ENCODE measurements around the gene HTR3D. TPM values are rescaled to one million over a fixed set of nuclear protein-coding genes. Genes with fewer than 3 reads are reported as not detected.

Gene HTR3D
- polyA plus RNA-seq (2013, experiment 1 of 4): not detected
- not detected for polyA plus RNA-seq (2013, experiment 2 of 4)
- not detected for polyA plus RNA-seq (2013, experiment 3 of 4)
- polyA plus RNA-seq (2013, experiment 4 of 4): not detected

GRCh38 chr3:184031187-184031792, at the start of gene HTR3D:
Gene HTR3D (plus strand): TSS chr3:184031742. CDS start chr3:184031742, 0 bp downstream.
- Histone ChIP-seq H3K27me3 (ENCODE audit: control insufficient read depth, insufficient read depth, low read length, poor library complexity, severe bottlenecking) (no peaks in the 10 kb centered on the region), H3K4me1 (ENCODE audit: control insufficient read depth, insufficient read depth, low read length) (no peaks in the 10 kb centered on the region), H3K4me3 (ENCODE audit: insufficient read depth, low read depth, low read length) (no peak within 1 kb of the TSS), H3K27ac (ENCODE audit: insufficient read depth, low read depth, low read length, poor library complexity, severe bottlenecking) (no peak within 1 kb of the TSS), H3K9me3 (ENCODE audit: control insufficient read depth, low read length) (no peaks in the 10 kb centered on the region), H3K36me3 (ENCODE audit: control insufficient read depth, insufficient read depth, low read length) (no peaks in the 10 kb centered on the region)
- WGBS, 2 experiments: 78 to 81% methylated on average over 4 of the region's 4 CpGs

DNA sequence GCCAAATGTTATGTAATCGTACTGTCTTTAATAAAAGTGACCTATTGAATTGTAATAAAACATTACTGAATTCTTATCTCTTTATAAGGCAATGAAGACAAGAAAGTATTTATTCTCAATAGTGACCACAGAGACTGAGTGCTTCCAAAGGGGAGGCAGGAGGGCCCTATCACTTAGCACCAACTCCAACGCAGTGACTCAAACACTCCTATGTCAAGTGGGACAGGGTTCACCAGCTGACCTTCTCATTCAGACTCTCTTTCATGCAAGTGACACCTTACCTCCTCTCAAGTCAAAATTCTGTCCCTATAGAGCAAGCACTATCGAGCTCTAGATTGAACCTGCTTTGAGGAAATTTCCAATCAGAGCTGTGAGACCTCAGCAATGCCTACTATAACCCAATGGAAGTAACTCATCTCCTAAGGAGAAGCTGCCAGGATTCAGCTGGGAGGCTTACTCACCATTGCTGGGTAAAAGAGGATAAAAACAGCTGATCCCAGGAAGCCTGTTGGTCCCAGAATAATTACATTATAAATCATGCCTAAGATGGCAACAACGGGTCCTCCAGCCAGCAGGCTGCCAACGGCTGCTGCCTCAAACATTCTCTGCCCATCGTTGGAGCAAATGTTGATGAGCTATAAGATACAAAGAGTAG, 49.4 kb upstream of the HTR3D start:
- Histone ChIP-seq H3K36me3 (ENCODE audit: control insufficient read depth, insufficient read depth, low read length) (peaks cover 6% of the 10 kb centered on the region), H3K27ac (ENCODE audit: insufficient read depth, low read depth, low read length, poor library complexity, severe bottlenecking) (no peak overlapping the region), H3K9me3 (ENCODE audit: control insufficient read depth, low read length) (no peaks in the 10 kb centered on the region), H3K27me3 (ENCODE audit: control insufficient read depth, insufficient read depth, low read length, poor library complexity, severe bottlenecking) (no peaks in the 10 kb centered on the region), H3K4me1 (ENCODE audit: control insufficient read depth, insufficient read depth, low read length) (no peaks in the 10 kb centered on the region), H3K4me3 (ENCODE audit: insufficient read depth, low read depth, low read length) (no peak overlapping the region)
- 94 to 99% methylated on average over 5 of the region's 6 CpGs for WGBS, 2 experiments

DNA sequence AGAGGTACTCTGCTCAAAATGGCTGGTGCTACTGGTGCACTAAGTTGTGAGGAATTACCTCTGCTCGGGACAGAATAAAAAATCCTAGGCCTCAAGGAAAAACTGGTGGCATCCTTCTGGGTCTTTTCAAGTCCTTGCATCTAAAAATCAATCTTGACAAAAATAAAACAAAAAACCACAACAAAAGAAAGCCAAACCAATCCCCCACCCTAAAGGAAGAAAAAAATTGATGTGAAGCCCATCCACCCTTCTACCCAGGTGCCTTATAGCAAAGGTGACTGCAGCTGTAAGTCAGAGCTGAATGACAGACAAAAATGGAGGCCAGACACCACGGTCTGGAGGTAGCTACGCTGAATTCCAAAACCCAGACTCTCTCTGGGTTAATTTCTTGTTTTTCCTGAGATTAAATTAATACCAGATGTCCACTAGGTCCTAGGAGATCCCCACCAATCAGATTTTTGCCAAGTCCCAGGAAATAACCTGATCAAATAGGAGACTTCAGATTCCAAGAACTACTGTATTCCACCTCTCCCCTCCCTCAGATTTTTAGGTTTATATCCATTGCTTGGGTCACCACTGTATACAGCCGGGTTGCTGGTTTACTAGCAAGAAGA, 47.3 kb upstream of the HTR3D start:
- no peak overlapping the region for H3K27ac ChIP-seq (ENCODE audit: insufficient read depth, low read depth, low read length, poor library complexity, severe bottlenecking)
- H3K36me3 ChIP-seq (ENCODE audit: control insufficient read depth, insufficient read depth, low read length): peaks cover 15% of the 10 kb centered on the region
- WGBS, 2 experiments: 93 to 97% methylated on average over 4 of the region's 4 CpGs
- H3K9me3 ChIP-seq (ENCODE audit: control insufficient read depth, low read length): no peaks in the 10 kb centered on the region
- no peaks in the 10 kb centered on the region for H3K27me3 ChIP-seq (ENCODE audit: control insufficient read depth, insufficient read depth, low read length, poor library complexity, severe bottlenecking)
- no peak overlapping the region for H3K4me3 ChIP-seq (ENCODE audit: insufficient read depth, low read depth, low read length)
- H3K4me1 ChIP-seq (ENCODE audit: control insufficient read depth, insufficient read depth, low read length): no peaks in the 10 kb centered on the region

GRCh38 chr3:183984749-183985729, 46.5 kb upstream of the HTR3D start:
- Histone ChIP-seq H3K27ac (ENCODE audit: insufficient read depth, low read depth, low read length, poor library complexity, severe bottlenecking) (no peak overlapping the region), H3K4me3 (ENCODE audit: insufficient read depth, low read depth, low read length) (no peak overlapping the region), H3K36me3 (ENCODE audit: control insufficient read depth, insufficient read depth, low read length) (peaks cover 15% of the 10 kb centered on the region), H3K9me3 (ENCODE audit: control insufficient read depth, low read length) (no peaks in the 10 kb centered on the region), H3K27me3 (ENCODE audit: control insufficient read depth, insufficient read depth, low read length, poor library complexity, severe bottlenecking) (no peaks in the 10 kb centered on the region), H3K4me1 (ENCODE audit: control insufficient read depth, insufficient read depth, low read length) (no peaks in the 10 kb centered on the region)
- WGBS, 2 experiments: 78 to 79% methylated on average over 10 of the region's 11 CpGs

DNA sequence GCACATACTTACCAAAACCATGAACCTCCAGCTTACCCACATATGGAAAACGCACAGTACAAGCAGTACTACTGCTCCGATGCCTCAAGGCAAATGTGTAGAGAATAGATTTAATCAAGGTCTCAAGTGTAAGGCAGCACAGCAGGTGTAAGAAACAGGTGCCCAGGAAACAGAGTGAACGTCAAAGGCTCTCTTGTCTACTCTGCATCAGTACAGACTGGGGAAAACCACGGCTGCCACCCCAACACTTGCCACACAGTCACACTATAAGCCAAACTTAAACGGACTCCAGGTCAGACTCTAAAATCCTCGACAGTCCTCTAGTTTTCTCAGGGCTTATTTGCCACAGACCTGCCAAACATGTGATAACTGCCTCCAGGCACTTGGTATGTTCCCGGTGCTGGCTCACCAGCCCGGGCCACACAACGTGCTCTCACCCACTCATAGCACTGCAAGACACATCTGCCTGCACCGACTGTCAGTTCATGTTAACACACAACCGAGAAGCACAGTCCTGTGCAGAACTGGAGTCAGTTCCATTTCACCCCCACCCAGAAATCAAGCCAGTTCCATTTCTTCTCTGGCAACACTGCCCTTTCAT, 44.4 kb upstream of the HTR3D start:
- Histone ChIP-seq H3K4me1 (ENCODE audit: control insufficient read depth, insufficient read depth, low read length) (no peaks in the 10 kb centered on the region), H3K36me3 (ENCODE audit: control insufficient read depth, insufficient read depth, low read length) (peaks cover 15% of the 10 kb centered on the region), H3K9me3 (ENCODE audit: control insufficient read depth, low read length) (no peaks in the 10 kb centered on the region), H3K27ac (ENCODE audit: insufficient read depth, low read depth, low read length, poor library complexity, severe bottlenecking) (no peak overlapping the region), H3K4me3 (ENCODE audit: insufficient read depth, low read depth, low read length) (no peak overlapping the region), H3K27me3 (ENCODE audit: control insufficient read depth, insufficient read depth, low read length, poor library complexity, severe bottlenecking) (no peaks in the 10 kb centered on the region)
- 93 to 94% methylated on average over 11 of the region's 11 CpGs for WGBS, 2 experiments

DNA sequence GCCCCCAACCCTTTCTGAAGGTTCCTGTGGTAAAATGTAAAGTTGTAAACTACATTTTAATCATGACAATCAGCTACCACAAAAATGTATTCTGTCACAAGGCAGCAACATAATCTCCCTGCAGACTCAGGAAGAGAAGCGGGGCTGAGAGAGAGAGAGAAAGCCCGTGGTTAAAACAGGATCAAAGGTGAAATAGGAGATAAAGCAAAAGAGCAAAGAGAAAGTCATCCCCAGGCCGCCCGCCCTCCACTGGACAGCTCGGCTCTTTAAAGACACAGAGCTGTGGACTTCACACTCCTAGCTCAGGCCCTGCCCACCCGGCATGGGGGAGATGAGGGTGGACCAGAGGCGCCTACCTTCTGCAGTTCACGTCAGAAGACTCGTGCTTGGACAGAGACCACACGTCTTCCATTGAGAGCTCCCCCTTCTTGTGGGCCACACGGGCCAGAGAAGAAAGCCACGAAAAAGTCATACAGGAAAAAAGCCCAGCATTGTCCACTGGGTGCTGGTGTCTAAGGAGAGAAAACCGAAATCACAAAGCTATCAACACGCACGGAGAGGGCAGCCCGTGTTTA, 43.2 kb upstream of the HTR3D start:
- H3K27ac ChIP-seq (ENCODE audit: insufficient read depth, low read depth, low read length, poor library complexity, severe bottlenecking): no peak overlapping the region
- H3K36me3 ChIP-seq (ENCODE audit: control insufficient read depth, insufficient read depth, low read length): peaks cover 15% of the 10 kb centered on the region
- 93 to 94% methylated on average over 16 of the region's 16 CpGs for WGBS, 2 experiments
- no peak overlapping the region for H3K4me3 ChIP-seq (ENCODE audit: insufficient read depth, low read depth, low read length)
- H3K4me1 ChIP-seq (ENCODE audit: control insufficient read depth, insufficient read depth, low read length): no peaks in the 10 kb centered on the region
- no peaks in the 10 kb centered on the region for H3K27me3 ChIP-seq (ENCODE audit: control insufficient read depth, insufficient read depth, low read length, poor library complexity, severe bottlenecking)
- H3K9me3 ChIP-seq (ENCODE audit: control insufficient read depth, low read length): no peaks in the 10 kb centered on the region

GRCh38 chr3:183991403-183991802, 40.1 kb upstream of the HTR3D start:
- H3K27ac ChIP-seq (ENCODE audit: insufficient read depth, low read depth, low read length, poor library complexity, severe bottlenecking): no peak overlapping the region
- H3K4me1 ChIP-seq (ENCODE audit: control insufficient read depth, insufficient read depth, low read length): no peaks in the 10 kb centered on the region
- no peaks in the 10 kb centered on the region for H3K9me3 ChIP-seq (ENCODE audit: control insufficient read depth, low read length)
- 94 to 95% methylated on average over 5 of the region's 5 CpGs for WGBS, 2 experiments
- no peaks in the 10 kb centered on the region for H3K27me3 ChIP-seq (ENCODE audit: control insufficient read depth, insufficient read depth, low read length, poor library complexity, severe bottlenecking)
- peaks cover 8% of the 10 kb centered on the region for H3K36me3 ChIP-seq (ENCODE audit: control insufficient read depth, insufficient read depth, low read length)
- H3K4me3 ChIP-seq (ENCODE audit: insufficient read depth, low read depth, low read length): no peak overlapping the region

DNA sequence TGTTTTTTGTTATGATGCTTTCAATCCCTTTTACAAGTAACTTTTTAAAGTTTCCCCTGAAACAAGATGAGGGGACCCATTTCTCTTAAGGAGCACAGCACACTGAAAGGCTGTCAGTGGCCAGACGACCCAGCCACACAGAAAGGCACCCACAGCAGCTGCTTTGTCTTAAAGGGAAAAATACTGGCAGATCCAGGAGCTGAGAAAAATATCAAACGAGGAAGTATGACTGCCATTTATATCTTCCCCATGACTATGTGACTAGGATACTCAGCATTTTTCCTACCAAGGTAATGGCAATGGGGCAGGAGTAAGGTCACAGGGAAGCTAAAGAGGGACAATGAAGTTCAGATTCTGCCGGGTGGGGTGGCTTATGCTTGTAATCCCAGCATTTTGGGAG, 29.8 kb upstream of the HTR3D start:
- no peaks in the 10 kb centered on the region for H3K4me1 ChIP-seq (ENCODE audit: control insufficient read depth, insufficient read depth, low read length)
- 89 to 90% methylated on average over 2 to 3 of the region's 3 CpGs for WGBS, 2 experiments
- H3K27me3 ChIP-seq (ENCODE audit: control insufficient read depth, insufficient read depth, low read length, poor library complexity, severe bottlenecking): no peaks in the 10 kb centered on the region
- no peak overlapping the region for H3K27ac ChIP-seq (ENCODE audit: insufficient read depth, low read depth, low read length, poor library complexity, severe bottlenecking)
- no peak overlapping the region for H3K4me3 ChIP-seq (ENCODE audit: insufficient read depth, low read depth, low read length)
- no peaks in the 10 kb centered on the region for H3K9me3 ChIP-seq (ENCODE audit: control insufficient read depth, low read length)
- no peaks in the 10 kb centered on the region for H3K36me3 ChIP-seq (ENCODE audit: control insufficient read depth, insufficient read depth, low read length)

DNA sequence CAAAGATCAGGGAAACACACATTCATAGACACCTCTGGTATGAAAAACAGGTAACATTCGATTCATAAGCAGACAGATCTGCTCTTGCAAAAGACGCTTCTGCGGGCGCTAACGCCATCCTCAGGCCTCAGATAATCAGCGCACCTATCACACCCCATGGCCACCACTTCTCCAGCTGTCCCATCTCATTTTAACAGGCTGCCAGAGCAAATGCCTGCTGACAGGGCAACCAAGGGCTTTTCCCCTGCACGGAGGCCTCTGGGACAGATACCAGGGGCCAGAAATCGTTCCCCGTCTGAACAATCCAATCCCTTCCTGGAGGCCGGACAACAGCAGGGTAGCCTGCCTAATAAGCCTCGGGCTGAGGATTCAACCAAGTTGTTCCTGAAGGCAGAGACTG, 29.1 kb upstream of the HTR3D start:
- Histone ChIP-seq H3K36me3 (ENCODE audit: control insufficient read depth, insufficient read depth, low read length) (no peaks in the 10 kb centered on the region), H3K9me3 (ENCODE audit: control insufficient read depth, low read length) (no peaks in the 10 kb centered on the region), H3K27me3 (ENCODE audit: control insufficient read depth, insufficient read depth, low read length, poor library complexity, severe bottlenecking) (no peaks in the 10 kb centered on the region), H3K4me1 (ENCODE audit: control insufficient read depth, insufficient read depth, low read length) (no peaks in the 10 kb centered on the region), H3K27ac (ENCODE audit: insufficient read depth, low read depth, low read length, poor library complexity, severe bottlenecking) (no peak overlapping the region), H3K4me3 (ENCODE audit: insufficient read depth, low read depth, low read length) (no peak overlapping the region)
- 95 to 97% methylated on average over 11 of the region's 11 CpGs for WGBS, 2 experiments
